Subcutaneous adipose tissue (tissue), 4 donors: ENCODE measurements around the gene GDF11. TPM values are rescaled to one million over a fixed set of nuclear protein-coding genes. Genes with fewer than 3 reads are reported as not detected.

Source experiments
- CTCF ChIP-seq: fragments of 450-650 bp; IDR thresholded peaks from one replicate; pipeline ENCODE4 v1.5.1; 2016; ENCODE audit warnings: low read depth, mild to moderate bottlenecking, control low read depth, antibody characterized with exemption, moderate library complexity
- total RNA-seq, 4 donors: library from RNA; depleted of rRNA; stranded (reverse); fragments of >200 nt; gene quantifications; one replicate each; pipeline ENCODE4 v1.1.0, GENCODE V29; 2016

Gene GDF11
- total RNA-seq, 4 donors from 2014 or later, result 0.82 to 1.8 (median 1.2) TPM

- no peak for TF ChIP-seq CTCF
Measured at GRCh38 chr12:55697686-55698085, 45.2 kb upstream of the GDF11 start.

GRCh38 chr12:55698241-55698955, 44.5 kb upstream of the GDF11 start:
- no peak for TF ChIP-seq CTCF

DNA sequence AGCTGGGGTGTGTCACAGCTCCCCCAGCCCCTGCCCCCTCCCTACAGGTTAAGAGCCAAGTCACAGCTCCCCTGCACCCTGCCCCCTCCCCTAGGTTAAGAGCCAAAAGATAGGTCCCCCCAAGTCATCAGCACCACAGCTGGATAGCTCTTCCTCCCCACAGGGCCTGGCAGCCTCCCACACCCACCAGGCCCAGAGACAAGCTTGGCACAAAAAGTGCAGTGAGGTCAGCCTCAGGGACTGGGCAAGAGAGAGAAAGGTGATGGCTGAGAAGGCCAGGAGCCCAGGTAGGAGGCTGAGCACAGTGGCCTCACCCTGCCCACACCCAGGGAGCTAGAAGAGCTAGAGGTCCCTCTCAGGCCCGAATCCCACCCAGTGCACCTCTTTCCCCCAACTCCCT, 44.0 kb upstream of the GDF11 start:
- TF ChIP-seq CTCF, result no peak

GRCh38 chr12:55699471-55700055, 43.4 kb upstream of the GDF11 start:
- no peak for TF ChIP-seq CTCF

GRCh38 chr12:55700255-55701018, 42.5 kb upstream of the GDF11 start:
- no peak for TF ChIP-seq CTCF

DNA sequence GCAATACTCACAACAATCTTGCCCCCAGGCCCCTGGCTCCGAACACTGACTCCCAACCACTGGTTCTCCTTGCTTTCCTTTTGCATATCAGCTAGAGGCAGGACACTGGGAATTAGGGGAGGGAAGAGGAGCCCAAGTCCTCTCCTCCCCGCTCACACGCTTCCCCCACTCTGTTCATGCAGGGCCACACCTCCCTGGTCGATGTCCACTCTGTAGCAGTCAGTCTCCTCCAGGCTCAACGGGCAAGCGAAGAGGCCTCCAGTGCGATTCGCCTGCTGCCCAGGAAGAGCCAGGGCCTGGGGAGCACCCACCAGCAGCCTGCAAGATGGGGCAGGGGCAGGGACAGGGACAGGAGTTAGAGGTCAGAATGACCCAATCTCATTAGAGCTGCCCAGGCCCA, 40.1 kb upstream of the GDF11 start:
- no peak for TF ChIP-seq CTCF

DNA sequence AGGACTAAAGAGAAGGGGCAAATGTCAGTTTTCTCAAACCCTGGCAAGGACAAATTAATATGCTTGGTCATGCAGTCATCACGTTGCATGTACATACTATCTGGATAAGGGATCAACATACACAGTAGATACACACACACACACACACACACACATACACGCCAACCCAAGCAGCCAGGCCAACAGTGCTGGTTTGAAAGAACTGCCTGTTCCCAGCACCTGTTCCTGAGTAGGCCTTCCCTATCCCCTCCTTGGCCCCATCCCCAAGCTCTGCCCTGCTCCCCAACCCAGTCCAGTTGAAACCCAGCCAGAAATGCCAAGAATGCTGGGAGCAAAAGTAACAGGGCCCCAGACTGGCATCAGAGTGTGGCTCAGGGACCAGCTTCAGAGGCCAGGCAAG, 39.6 kb upstream of the GDF11 start:
- TF ChIP-seq CTCF, result no peak
